Endothelial cell of umbilical vein (primary cell): Measurements from ENCODE around the gene FBXO22.

Source experiments
- CTCF ChIP-seq, 2 donors: IDR thresholded peaks; 1 replicate in 1 of 2; 2 replicates in 1 of 2; pipeline ENCODE4 v1.5.1; 2011; ENCODE audit warnings: low read length in 2 of 2, mild to moderate bottlenecking in 2 of 2, moderate library complexity in 2 of 2, control low read depth in 1 of 2, inconsistent platforms in 1 of 2, low read depth in 1 of 2; ENCODE audit not compliant: insufficient read depth in 1 of 2; ENCODE audit errors: extremely low read depth in 1 of 2
- EZH2 ChIP-seq: IDR thresholded peaks from 2 replicates; pipeline ENCODE4 v1.6.1; 2012; ENCODE audit warnings: borderline replicate concordance, low read depth, mild to moderate bottlenecking, moderate library complexity, low read length, inconsistent platforms; ENCODE audit not compliant: severe bottlenecking
- FOS ChIP-seq: IDR thresholded peaks from 2 replicates; pipeline ENCODE4 v1.6.1; 2011; ENCODE audit warnings: mild to moderate bottlenecking, low read length, moderate library complexity, borderline replicate concordance; ENCODE audit not compliant: insufficient read depth
- GATA2 ChIP-seq: IDR thresholded peaks from 2 replicates; pipeline ENCODE4 v1.7.0; 2011; ENCODE audit warnings: low read depth, mild to moderate bottlenecking, moderate library complexity, mixed read lengths, low read length; ENCODE audit not compliant: insufficient read length, insufficient read depth
- JUN ChIP-seq: IDR thresholded peaks from 2 replicates; pipeline ENCODE4 v1.6.1; 2011; ENCODE audit warnings: borderline replicate concordance, low read depth; ENCODE audit not compliant: insufficient read length, insufficient read depth
- MAX ChIP-seq: IDR thresholded peaks from 2 replicates; pipeline ENCODE4 v1.6.1; 2011; ENCODE audit not compliant: insufficient read depth, insufficient read length
- MYC ChIP-seq: IDR thresholded peaks from one replicate; pipeline ENCODE4 v1.6.1; 2011; ENCODE audit warnings: mild to moderate bottlenecking, low read depth, low read length
- POLR2A ChIP-seq: IDR thresholded peaks from 2 replicates; pipeline ENCODE4 v1.6.1; 2012; ENCODE audit warnings: low read depth, mild to moderate bottlenecking, control low read depth, low read length
- POLR2AphosphoS5 ChIP-seq: IDR thresholded peaks from 2 replicates; pipeline ENCODE4 v1.6.1; 2012; ENCODE audit warnings: low read depth, mild to moderate bottlenecking, control low read depth, low read length, moderate library complexity; ENCODE audit not compliant: insufficient read depth

GRCh38 chr15:75961331-75961730 is 57.7 kb downstream of the FBXO22 start:
- TF ChIP-seq CTCF (IDR thresholded peaks at IDR 0.05; ENCODE audit: extremely low read depth in 1 of 2, insufficient read depth in 1 of 2, low read depth in 1 of 2, low read length in 2 of 2) (no peak), GATA2 (no peak), POLR2A (no peak), EZH2 (no peak), FOS (no peak), POLR2AphosphoS5 (no peak), MAX (no peak), MYC (no peak), JUN (no peak)
